GM23338 (cell line): ENCODE results near the gene SQSTM1.

Experiments
- CREB1 ChIP-seq: fragments of 250-450 bp; sonication (Bioruptor Pico); IDR thresholded peaks from 2 replicates; pipeline ENCODE4 v1.5.0; 2020; ENCODE audit warnings: low read depth, mild to moderate bottlenecking, moderate library complexity
- EZH2 ChIP-seq: fragments of 200-600 bp; sonication (generic); IDR thresholded peaks from one replicate; pipeline ENCODE4 v1.8.0; 2017; ENCODE audit warnings: antibody characterized with exemption, mild to moderate bottlenecking, low read depth; ENCODE audit not compliant: unreplicated experiment
- EZH2phosphoT487 ChIP-seq: fragments of 200-600 bp; sonication (generic); IDR thresholded peaks from one replicate; pipeline ENCODE4 v1.8.1; 2018; ENCODE audit warnings: antibody characterized with exemption; ENCODE audit not compliant: unreplicated experiment
- JUNB ChIP-seq: IDR thresholded peaks from one replicate; pipeline ENCODE4 v1.6.1; 2016; ENCODE audit warnings: antibody characterized with exemption; ENCODE audit not compliant: unreplicated experiment
- NANOG ChIP-seq: IDR thresholded peaks from 2 replicates; pipeline ENCODE4 v1.6.1; 2016; ENCODE audit warnings: antibody characterized with exemption, borderline replicate concordance
- POLR2AphosphoS5 ChIP-seq: IDR thresholded peaks from 2 replicates; pipeline ENCODE4 v1.6.1; 2016; ENCODE audit warnings: antibody characterized with exemption, low read depth
- REST ChIP-seq: IDR thresholded peaks from one replicate; pipeline ENCODE4 v1.6.1; 2018; ENCODE audit warnings: antibody characterized with exemption; ENCODE audit not compliant: unreplicated experiment
- STAT1 ChIP-seq: IDR thresholded peaks from one replicate; pipeline ENCODE4 v1.6.1; 2016; ENCODE audit warnings: antibody characterized with exemption; ENCODE audit not compliant: unreplicated experiment
- ZNF114 ChIP-seq: fragments of 250-450 bp; sonication (Bioruptor Pico); IDR thresholded peaks from 2 replicates; pipeline ENCODE4 v1.5.0; 2020; ENCODE audit warnings: mild to moderate bottlenecking, moderate library complexity
- ZNF331 ChIP-seq: fragments of 250-450 bp; sonication (Bioruptor Pico); IDR thresholded peaks from 2 replicates; pipeline ENCODE4 v1.5.0; 2020; ENCODE audit warnings: low read depth, mild to moderate bottlenecking, moderate library complexity
- ZNF462 ChIP-seq: fragments of 250-450 bp; sonication (Bioruptor Pico); IDR thresholded peaks from 2 replicates; pipeline ENCODE4 v1.5.0; 2020; ENCODE audit warnings: mild to moderate bottlenecking, moderate library complexity
- TF ChIP-seq, protein P1 (sequence below), 2 experiments: fragments of 200-600 bp in 1 of 2; sonication (generic) in 1 of 2; conservative IDR thresholded peaks; 2 replicates each; pipeline versions ENCODE4 v1.5.1 to v1.6.1; 2016 to 2017; ENCODE audit warnings: antibody characterized with exemption in 2 of 2, low read depth in 2 of 2, mild to moderate bottlenecking in 2 of 2, moderate library complexity in 1 of 2

DNA sequence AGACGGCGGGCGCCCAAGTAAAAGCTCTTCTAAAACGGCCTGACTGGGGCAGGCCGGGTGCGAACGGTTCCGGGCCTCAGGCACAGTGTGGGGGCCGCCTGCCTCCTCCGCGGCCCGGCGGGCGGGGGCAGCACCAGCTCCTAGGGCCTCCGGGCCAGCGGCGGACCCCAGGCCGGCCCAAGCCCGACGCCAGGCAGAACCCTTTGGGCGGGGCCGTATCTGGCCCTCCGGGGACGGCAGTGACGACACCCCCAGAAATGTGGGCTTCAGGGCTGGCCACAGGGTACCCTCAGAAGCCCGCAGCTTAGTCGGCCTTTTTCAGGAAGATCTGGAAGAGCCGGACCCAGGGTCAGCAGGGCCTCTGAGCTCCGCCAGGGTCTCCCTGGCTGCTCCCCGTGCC is 23.0 kb upstream of the SQSTM1 start:
- TF ChIP-seq ZNF462 (CRISPR knock-in tag) (no peak), EZH2 (no peak), CREB1 (no peak), JUNB (no peak), EZH2phosphoT487 (no peak), POLR2AphosphoS5 (no peak), ZNF114 (CRISPR knock-in tag) (no peak), REST (no peak), ZNF331 (no peak), STAT1 (no peak), NANOG (no peak)
- TF ChIP-seq, protein P1, sequence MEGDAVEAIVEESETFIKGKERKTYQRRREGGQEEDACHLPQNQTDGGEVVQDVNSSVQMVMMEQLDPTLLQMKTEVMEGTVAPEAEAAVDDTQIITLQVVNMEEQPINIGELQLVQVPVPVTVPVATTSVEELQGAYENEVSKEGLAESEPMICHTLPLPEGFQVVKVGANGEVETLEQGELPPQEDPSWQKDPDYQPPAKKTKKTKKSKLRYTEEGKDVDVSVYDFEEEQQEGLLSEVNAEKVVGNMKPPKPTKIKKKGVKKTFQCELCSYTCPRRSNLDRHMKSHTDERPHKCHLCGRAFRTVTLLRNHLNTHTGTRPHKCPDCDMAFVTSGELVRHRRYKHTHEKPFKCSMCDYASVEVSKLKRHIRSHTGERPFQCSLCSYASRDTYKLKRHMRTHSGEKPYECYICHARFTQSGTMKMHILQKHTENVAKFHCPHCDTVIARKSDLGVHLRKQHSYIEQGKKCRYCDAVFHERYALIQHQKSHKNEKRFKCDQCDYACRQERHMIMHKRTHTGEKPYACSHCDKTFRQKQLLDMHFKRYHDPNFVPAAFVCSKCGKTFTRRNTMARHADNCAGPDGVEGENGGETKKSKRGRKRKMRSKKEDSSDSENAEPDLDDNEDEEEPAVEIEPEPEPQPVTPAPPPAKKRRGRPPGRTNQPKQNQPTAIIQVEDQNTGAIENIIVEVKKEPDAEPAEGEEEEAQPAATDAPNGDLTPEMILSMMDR (conservative IDR thresholded peaks at IDR 0.05; ENCODE audit: low read depth in 2 of 2): no peak
